D721Med (cell line): ENCODE data around the gene HPSE.
A peak's percentile ranks its signal among the peaks of the same experiment; 100 is the strongest.

Source experiments
- DNase-seq: peaks from one replicate; pipeline ENCODE4 v3.0.0; 2011; ENCODE audit warnings: low spot score; ENCODE audit not compliant: insufficient read length
- FAIRE-seq: peaks from 2 replicates; lab custom pipeline; 2011; peaks lifted over from hg19 to GRCh38; lab: Jason Lieb, UNC
- TF ChIP-seq, protein P1 (sequence below): IDR thresholded peaks from 2 replicates; pipeline ENCODE4 v1.5.1; 2012; ENCODE audit warnings: mild to moderate bottlenecking, control low read depth; ENCODE audit not compliant: insufficient read depth; ENCODE audit errors: missing control alignments

Gene HPSE

DNA sequence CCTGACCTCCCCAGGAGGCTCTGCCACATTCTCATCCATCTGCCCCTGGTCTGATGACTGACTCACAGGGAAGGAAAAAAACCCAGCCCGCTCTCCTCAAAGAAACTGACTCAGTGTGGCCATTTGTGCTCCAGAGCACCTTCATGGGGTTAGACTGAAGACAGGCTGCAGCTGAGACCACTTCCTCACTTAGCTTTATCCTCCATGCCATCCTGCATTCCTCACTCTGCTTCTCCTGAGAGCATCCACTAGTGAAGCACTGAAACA lies 35.9 kb upstream of the HPSE start:
- no peak for DNase-seq
- TF ChIP-seq, protein P1, sequence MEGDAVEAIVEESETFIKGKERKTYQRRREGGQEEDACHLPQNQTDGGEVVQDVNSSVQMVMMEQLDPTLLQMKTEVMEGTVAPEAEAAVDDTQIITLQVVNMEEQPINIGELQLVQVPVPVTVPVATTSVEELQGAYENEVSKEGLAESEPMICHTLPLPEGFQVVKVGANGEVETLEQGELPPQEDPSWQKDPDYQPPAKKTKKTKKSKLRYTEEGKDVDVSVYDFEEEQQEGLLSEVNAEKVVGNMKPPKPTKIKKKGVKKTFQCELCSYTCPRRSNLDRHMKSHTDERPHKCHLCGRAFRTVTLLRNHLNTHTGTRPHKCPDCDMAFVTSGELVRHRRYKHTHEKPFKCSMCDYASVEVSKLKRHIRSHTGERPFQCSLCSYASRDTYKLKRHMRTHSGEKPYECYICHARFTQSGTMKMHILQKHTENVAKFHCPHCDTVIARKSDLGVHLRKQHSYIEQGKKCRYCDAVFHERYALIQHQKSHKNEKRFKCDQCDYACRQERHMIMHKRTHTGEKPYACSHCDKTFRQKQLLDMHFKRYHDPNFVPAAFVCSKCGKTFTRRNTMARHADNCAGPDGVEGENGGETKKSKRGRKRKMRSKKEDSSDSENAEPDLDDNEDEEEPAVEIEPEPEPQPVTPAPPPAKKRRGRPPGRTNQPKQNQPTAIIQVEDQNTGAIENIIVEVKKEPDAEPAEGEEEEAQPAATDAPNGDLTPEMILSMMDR: no peak
- FAIRE-seq: no peak

DNA sequence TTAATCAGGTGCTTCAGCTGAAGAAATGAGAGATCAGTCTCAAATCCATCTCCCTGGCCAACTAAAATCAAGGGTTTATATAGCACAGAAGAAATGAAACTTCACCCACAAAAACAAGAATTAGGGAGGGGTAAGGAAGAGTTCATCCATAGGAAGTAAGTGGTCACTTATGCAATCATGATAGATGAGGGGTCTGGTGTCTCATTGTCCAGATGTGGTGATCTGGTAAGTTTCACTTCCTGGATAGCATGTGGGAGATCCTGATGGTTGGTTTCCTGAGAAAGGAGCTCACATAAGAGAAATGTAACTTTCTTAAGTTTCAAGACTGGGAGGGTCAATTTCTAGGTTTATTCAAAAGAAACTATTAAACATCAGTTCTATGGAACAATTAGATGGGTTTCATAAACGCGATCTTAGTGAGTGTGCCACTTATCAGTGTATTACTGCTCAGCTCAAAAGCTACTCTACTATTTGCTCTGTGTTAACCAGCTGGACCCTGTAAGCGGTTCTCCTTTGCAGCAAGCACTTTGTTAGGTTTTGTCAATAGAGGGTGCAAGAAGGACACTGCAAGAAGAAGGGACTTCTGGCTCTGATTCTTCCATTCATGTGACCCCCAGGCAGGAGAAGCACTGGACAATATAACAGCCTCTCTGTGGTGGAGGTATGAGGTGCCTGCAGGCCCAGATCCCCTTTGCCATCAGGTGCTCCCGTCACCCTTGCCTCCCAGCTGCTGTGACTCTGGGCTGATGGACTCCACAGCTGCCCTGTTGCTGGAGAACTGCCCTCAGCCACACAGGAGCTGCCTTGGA lies 35.4 kb upstream of the HPSE start:
- TF ChIP-seq, protein P1: no peak
- DNase-seq: no peak
- FAIRE-seq: no peak

DNA sequence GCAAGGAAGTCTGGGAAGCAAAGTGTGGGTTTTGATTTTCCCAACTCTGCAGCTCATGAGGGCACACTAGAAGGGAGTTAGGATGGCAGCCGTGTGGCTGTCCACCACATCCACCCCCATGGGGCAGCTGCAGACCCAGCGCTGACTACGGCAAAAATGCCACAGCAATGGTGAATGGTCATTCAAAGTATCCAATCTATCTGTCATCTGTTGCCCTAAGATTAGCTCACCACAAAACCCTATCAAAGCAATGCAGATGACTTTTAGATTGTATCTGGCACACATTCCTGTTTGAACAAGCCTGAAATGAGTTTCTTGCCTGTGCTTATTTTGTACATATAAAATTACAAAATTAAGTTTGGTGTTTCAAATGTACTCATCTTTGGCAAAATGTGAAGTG lies 29.7 kb upstream of the HPSE start:
- no peak for FAIRE-seq
- TF ChIP-seq, protein P1: no peak
- no peak for DNase-seq

DNA sequence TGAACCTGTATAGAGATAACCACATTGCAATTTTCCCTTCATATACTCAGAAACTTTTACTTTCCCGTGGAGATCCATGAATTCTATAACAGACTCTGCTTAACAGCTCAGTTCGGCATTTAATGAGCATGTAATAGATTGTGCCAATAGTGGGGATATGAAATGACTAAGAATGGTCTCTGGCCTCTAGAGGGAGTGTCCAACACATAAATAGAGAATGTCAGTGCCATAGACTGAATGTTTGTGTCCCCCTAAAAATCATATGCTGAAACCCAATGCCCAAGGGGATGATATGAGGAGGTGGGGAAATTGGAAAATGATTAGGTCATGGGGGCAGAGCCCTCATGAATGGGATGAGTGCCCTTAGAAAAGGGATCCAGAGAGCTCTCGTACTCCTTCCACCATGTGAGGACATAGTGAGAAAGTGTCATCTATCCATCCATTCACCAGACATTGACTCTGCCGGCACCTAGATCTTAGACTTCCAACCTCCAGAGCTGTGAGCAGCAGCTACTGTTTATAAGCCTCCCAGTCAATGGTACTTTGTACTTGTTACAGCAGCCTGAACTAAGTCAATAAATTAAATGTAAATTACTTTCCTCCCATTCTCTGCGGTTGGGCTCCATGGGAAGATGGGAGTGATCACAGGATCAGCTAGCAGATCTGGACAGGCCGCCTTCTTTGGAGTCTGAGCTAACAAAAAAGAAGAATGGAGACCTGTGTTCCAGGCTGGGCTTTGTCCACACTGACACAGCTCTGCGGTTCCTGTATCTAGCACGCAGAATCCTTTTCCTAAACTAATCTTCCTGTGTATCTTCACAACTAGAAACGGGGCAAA lies 28.1 kb upstream of the HPSE start:
- DNase-seq: no peak
- TF ChIP-seq, protein P1: peak; percentile 11
- no peak for FAIRE-seq

DNA sequence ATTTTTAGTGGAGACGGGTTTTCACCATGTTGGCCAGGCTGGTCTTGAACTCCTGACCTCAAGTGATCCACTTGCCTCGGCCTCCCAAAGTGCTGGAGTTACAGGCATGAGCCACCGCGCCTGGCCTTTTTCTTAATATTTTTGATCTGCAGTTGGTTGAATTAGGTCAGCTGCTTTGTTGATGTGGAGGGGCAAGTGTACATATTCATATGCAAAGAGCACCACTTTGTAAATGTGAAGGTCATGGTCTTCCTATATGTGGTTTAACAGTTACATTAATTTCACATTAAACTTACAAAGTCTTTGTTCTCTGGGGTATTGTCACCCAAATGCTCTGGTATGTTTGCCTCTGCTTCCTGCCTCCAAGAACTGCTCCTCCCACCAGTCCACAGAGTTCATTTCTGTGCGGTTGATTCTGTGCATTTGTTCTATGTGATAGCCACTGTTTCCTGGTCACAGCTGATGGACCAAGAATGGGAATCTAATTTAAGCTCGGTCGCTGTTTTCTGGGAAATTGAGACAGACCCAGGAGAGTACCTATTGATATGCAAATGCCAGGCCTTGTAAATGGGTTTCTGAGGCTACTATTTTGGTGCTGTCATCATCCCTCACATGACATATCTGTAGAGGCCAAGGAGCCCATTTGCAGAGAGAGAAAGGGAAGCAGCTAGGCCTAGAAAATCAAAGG lies 26.9 kb upstream of the HPSE start:
- DNase-seq (no peak), FAIRE-seq (no peak)
- TF ChIP-seq, protein P1: no peak

DNA sequence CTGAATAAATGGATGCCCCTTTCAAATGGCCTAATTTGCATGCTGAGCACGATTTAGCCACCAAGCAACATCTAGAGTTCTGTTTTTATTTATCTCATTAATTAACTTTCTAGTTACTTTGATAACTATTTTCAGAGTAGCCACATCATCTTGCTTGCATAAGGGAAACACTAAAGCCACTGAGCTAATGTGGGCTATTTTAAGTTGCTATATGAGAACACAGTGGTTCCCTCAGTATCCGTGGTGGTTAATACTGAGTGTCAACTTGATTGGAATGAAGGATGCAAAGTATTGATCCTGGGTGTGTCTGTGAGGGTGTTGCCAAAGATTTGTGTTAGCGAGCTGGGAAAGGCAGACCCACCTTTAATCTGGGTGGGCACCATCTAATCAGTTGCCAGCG lies 25.4 kb upstream of the HPSE start:
- TF ChIP-seq, protein P1: no peak
- FAIRE-seq (no peak), DNase-seq (no peak)
